LoVo (cell line): ENCODE data around the gene DEPP1.

ENCODE experiments used
- DNase-seq: peaks from one replicate; pipeline ENCODE4 v3.0.0-alpha.2; 2016; ENCODE audit warnings: low spot score

The DEPP1 gene

GRCh38 chr10:44966816-44967509 is 11.6 kb downstream of the DEPP1 start:
- no peak for DNase-seq

- no peak for DNase-seq
Observed at GRCh38 chr10:44966129-44966815, 12.3 kb downstream of the DEPP1 start.

GRCh38 chr10:44965651-44966097 is 12.9 kb downstream of the DEPP1 start:
- DNase-seq, result no peak

GRCh38 chr10:44965104-44965503 is 13.5 kb downstream of the DEPP1 start:
- no peak for DNase-seq

- DNase-seq, result no peak
Observed at GRCh38 chr10:44963772-44964633, 14.6 kb downstream of the DEPP1 start.

GRCh38 chr10:44962870-44963738 is 15.5 kb downstream of the DEPP1 start:
- DNase-seq, result no peak

- DNase-seq, result no peak
Observed at GRCh38 chr10:44961931-44962750, 16.5 kb downstream of the DEPP1 start.

GRCh38 chr10:44961230-44961571 is 17.4 kb downstream of the DEPP1 start:
- DNase-seq, result no peak

- DNase-seq, result no peak
Observed at GRCh38 chr10:44960482-44961229, 18.0 kb downstream of the DEPP1 start.

- DNase-seq, result no peak
Observed at GRCh38 chr10:44960088-44960460, 18.5 kb downstream of the DEPP1 start.

GRCh38 chr10:44959247-44960087 is 19.1 kb downstream of the DEPP1 start, which contains the start of gene RASSF4:
Gene RASSF4, plus strand, starts transcription at chr10:44959802. Its CDS starts 10,401 bp downstream, at chr10:44970203.
- peak; percentile 89 for DNase-seq

GRCh38 chr10:44958898-44959246 is 19.7 kb downstream of the DEPP1 start:
- no peak for DNase-seq

- no peak for DNase-seq
Observed at GRCh38 chr10:44958196-44958897, 20.3 kb downstream of the DEPP1 start.

- DNase-seq, result no peak
Observed at GRCh38 chr10:44956717-44957706, 21.6 kb downstream of the DEPP1 start.

GRCh38 chr10:44956226-44956625 is 22.4 kb downstream of the DEPP1 start:
- no peak for DNase-seq

- no peak for DNase-seq
Observed at GRCh38 chr10:44955413-44956070, 23.1 kb downstream of the DEPP1 start.

- DNase-seq, result no peak
Observed at GRCh38 chr10:44954962-44955361, 23.6 kb downstream of the DEPP1 start.
